GM12872 (cell line): ENCODE data around the gene PTPRC.

Source experiments
- TF ChIP-seq, protein P1 (sequence below): IDR thresholded peaks from 3 replicates; pipeline ENCODE4 v1.5.1; 2011; ENCODE audit warnings: low read depth, mild to moderate bottlenecking, low read length, moderate library complexity; ENCODE audit not compliant: insufficient read depth

The PTPRC gene

DNA sequence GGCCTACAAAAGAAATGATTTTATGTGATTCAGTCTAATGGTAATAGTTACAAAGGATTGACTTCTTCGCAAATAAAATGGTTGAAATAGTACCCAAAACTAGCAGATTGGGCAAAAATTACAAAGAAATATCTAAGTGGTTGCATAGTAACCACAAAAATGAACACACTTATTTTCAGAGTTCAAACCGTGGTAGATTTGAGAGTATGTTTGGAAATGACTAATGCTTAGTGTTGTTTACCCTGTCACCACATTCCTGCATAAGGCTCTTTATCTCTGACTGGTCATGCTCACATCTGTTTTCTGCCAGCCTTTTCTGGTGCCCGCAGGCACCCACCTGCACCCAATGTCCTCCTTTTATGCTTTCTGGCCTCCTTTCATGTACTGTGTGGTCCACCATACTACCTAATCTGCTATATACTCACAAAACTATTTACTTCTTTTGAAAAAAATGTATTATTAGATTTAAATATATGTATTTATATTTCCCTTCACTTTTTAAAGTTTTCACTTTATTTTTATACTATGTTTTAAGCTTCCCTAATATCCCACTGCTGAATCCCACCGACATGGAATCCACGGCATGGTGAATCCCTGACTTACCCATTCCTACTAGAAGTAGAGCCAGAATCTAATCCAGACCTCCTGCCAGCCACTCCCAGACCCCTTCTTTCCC is 30.3 kb downstream of the PTPRC start:
- TF ChIP-seq, protein P1, sequence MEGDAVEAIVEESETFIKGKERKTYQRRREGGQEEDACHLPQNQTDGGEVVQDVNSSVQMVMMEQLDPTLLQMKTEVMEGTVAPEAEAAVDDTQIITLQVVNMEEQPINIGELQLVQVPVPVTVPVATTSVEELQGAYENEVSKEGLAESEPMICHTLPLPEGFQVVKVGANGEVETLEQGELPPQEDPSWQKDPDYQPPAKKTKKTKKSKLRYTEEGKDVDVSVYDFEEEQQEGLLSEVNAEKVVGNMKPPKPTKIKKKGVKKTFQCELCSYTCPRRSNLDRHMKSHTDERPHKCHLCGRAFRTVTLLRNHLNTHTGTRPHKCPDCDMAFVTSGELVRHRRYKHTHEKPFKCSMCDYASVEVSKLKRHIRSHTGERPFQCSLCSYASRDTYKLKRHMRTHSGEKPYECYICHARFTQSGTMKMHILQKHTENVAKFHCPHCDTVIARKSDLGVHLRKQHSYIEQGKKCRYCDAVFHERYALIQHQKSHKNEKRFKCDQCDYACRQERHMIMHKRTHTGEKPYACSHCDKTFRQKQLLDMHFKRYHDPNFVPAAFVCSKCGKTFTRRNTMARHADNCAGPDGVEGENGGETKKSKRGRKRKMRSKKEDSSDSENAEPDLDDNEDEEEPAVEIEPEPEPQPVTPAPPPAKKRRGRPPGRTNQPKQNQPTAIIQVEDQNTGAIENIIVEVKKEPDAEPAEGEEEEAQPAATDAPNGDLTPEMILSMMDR, result no peak

DNA sequence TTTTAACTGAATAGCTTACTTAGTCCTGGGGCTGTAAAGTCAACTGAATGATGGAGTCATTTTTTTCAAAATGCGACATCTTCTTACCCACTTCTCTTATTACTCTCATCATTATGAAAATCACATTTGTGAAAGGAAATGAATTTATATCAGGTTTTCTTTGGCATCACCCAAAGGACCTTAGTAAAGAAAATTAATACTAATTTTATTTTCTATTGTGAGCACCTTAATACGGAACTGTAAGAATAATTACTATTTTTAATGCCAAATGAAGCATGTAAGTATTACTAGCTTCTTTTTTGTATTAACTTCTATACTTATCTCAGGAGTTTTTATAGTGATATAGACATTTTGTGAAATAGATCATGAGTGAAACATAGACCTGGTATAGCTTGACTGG is 30.9 kb downstream of the PTPRC start:
- TF ChIP-seq, protein P1, result no peak

DNA sequence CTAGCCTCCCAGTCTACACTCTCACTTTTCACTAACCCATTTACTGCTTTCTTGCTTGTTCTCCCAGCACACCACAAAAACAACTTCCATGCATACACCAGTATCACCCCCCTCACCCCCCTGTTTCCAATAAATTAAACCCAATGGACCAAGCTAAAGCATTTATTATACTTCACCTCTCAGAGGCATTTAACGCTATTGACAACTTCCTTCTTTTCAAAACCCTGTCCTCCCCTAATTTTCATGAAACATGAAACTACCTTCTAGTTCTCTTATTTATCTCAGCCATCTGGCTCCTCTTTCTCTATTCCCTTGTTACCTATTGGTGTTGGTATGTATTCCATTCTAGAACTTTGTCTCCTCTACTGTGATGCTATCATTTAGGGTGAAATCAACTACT is 32.3 kb downstream of the PTPRC start:
- TF ChIP-seq, protein P1, result no peak

DNA sequence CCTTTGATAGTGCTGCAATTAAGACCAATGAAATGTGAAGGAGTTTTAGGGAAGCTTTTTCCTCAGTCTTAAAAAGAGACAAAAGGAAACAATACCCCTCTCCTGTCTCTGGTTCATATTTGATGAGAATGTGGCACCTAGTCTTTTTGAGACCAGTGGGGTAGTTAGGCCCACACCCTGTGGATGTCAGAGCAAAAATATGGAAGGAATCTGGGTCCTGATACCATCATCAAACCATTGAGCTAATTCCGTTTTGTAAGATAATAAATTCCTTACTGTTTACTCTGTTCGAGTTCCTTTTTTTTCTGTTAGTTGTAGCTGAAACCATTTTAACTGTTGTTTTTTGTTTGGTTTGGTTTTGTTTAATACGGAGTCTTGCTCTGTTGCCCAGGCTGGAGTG is 33.3 kb downstream of the PTPRC start:
- TF ChIP-seq, protein P1, result no peak

DNA sequence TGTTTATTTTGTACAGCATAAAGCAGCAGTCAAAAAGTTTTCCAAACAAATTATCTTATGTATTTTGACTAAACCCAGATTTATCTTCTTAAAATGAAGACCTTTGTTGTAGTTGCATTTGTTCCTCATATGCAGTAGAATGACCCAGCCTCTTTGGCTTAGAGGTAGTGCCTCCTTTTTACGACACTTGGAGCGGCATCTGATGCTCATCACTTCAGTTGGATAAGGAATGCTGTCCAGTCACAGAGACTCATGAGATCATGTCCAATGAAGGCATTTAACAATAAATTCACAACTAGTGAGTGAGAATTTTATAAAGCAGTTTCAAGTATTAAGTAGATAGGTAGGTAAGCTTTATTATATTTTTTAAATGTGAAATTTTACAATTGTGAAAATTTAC is 35.2 kb downstream of the PTPRC start:
- TF ChIP-seq, protein P1, result no peak

DNA sequence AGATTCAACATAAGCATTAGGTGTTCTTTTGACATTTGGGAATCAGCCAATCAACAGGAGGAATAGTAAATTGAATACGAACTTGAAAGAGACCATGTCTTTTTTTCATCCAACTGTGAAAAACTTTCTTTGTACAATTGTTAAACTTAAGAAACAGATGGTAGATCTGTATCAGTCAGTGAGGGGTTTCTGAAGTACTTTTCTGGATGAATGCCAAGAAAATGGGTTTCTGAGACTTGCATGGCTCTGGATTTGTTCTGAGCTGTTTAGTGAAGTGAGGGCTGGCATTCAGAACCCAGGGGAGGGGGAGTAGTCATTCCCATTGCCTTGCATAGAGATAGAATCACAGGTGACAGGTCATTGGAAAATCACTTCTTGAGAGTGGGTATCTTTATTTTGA is 37.4 kb downstream of the PTPRC start:
- TF ChIP-seq, protein P1, result no peak

DNA sequence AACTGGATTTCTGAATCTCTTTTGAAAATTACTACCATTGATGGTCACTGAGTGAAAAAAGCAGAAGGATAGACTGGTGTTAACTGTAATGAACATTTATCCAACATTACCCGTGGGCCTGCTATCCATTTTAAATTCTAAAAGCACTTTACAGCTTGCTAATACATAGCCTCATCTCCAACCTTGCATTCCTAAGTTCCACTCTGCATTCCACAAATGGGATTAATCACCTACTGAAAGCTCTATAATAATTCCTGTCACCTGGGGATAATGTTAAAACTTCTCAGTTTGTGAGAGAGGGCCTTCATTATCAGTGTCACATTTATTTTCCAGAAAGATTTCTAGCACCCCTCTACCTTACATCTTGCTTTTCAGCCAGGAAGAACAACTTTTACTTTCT is 38.2 kb downstream of the PTPRC start:
- TF ChIP-seq, protein P1, result no peak
